ENCODE data around the gene SHROOM3. TPM values are rescaled to one million over a fixed set of nuclear protein-coding genes. Genes with fewer than 3 reads are reported as not detected.

The SHROOM3 gene
- polyA plus RNA-seq, 2 of the 4 experiments (the other 2 are of a cell fraction) = 2.8 to 5.1 TPM

- FAIRE-seq (no peak), DNase-seq (ENCODE audit: low read depth in 1 of 2, low spot score in 1 of 2) (no peak), ATAC-seq (no peak)
- peaks cover 3% of the 10 kb centered on the region; the same call in 1 of the 3 replicates for H3K9me3 ChIP-seq
- no peak overlapping the region for H3K4me2 ChIP-seq
- ChIA-PET CTCF (interaction anchor here (0.9 to 1.5 kb wide), 3 partner anchors 11 to 529 kb away, joined by 3 to 5 read pairs (median 4); no protein-coding TSS in a partner anchor), POLR2A (no interaction called here)
- WGBS (ENCODE audit: missing lambda C conversion rate) = 79% methylated on average over 2 of the region's 2 CpGs
- no peaks in the 10 kb centered on the region for H3K4me1 ChIP-seq
- H3K4me3 ChIP-seq = no peak overlapping the region
- H3K27ac ChIP-seq = no peak overlapping the region; a peak in 1 of 6 replicates
- TF ChIP-seq BCL3 (IDR thresholded peaks at IDR 0.05) (no peak), MAZ (IDR thresholded peaks at IDR 0.05; ENCODE audit: borderline replicate concordance, low read depth, low read length) (no peak), POLR2AphosphoS2 (conservative IDR thresholded peaks at IDR 0.05; ENCODE audit: low read length) (no peak)
Measured at GRCh38 chr4:76515975-76516843, 81.2 kb downstream of the SHROOM3 start.

GRCh38 chr4:76518241-76518640 lies 83.2 kb downstream of the SHROOM3 start:
- ATAC-seq = no peak

GRCh38 chr4:76523593-76523992 lies 88.6 kb downstream of the SHROOM3 start:
- Histone ChIP-seq H3K27ac (no peak overlapping the region), H3K9me3 (no peaks in the 10 kb centered on the region), H3K4me3 (no peak overlapping the region), H3K4me2 (no peak overlapping the region), H3K4me1 (no peaks in the 10 kb centered on the region)
- ATAC-seq (no peak), DNase-seq (ENCODE audit: low read depth in 1 of 2, low spot score in 1 of 2) (no peak), FAIRE-seq (no peak)
- 63% methylated on average over 6 of the region's 6 CpGs for WGBS (ENCODE audit: missing lambda C conversion rate)
- ChIA-PET CTCF (no interaction called here), POLR2A (no interaction called here)
- TF ChIP-seq HES2 (IDR thresholded peaks at IDR 0.05) (no peak), HMGXB4 (CRISPR knock-in tag; IDR thresholded peaks at IDR 0.05; ENCODE audit: borderline replicate concordance) (no peak), RNF2 (IDR thresholded peaks at IDR 0.05; ENCODE audit: borderline replicate concordance, low read depth) (no peak), HOXB5 (CRISPR knock-in tag; IDR thresholded peaks at IDR 0.05) (no peak), RAD21 (conservative IDR thresholded peaks at IDR 0.05 in 1 of 2, IDR thresholded peaks at IDR 0.05 in 1 of 2) (no peak), CBX2 (IDR thresholded peaks at IDR 0.05; ENCODE audit: borderline replicate concordance, low read depth) (no peak)

More at GRCh38 chr4:76518241-76518640, 83.2 kb downstream of the SHROOM3 start:
- Histone ChIP-seq H3K9me3 (peaks cover 3% of the 10 kb centered on the region; the same call in 1 of the 3 replicates), H3K27ac (no peak overlapping the region), H3K4me1 (no peaks in the 10 kb centered on the region), H3K4me3 (no peak overlapping the region), H3K4me2 (no peak overlapping the region)
- FAIRE-seq = no peak
- DNase-seq (ENCODE audit: low read depth in 1 of 2, low spot score in 1 of 2) = no peak
- WGBS (ENCODE audit: missing lambda C conversion rate) = 68% methylated on average over 1 of the region's 1 CpG
- POLR2A ChIA-PET = no interaction called here
- TF ChIP-seq HDAC2 (IDR thresholded peaks at IDR 0.05) (no peak), RCOR1 (IDR thresholded peaks at IDR 0.05; ENCODE audit: low read depth, low read length) (no peak), E2F6 (IDR thresholded peaks at IDR 0.05; ENCODE audit: borderline replicate concordance, low read depth) (no peak), HES2 (IDR thresholded peaks at IDR 0.05) (no peak), NFE2L2 (conservative IDR thresholded peaks at IDR 0.05; ENCODE audit: low read length) (no peak), CTCF (IDR thresholded peaks at IDR 0.05) (no peak), JUN (IDR thresholded peaks at IDR 0.05) (no peak), NR3C1 (IDR thresholded peaks at IDR 0.05) (no peak), EHMT2 (IDR thresholded peaks at IDR 0.05; ENCODE audit: low read depth) (no peak), RFX5 (IDR thresholded peaks at IDR 0.05) (no peak), CEBPB (IDR thresholded peaks at IDR 0.05) (no peak), POLR2AphosphoS2 (conservative IDR thresholded peaks at IDR 0.05; ENCODE audit: low read length) (no peak), MAFK (IDR thresholded peaks at IDR 0.05; ENCODE audit: partially characterized antibody) (no peak)
- CTCF ChIA-PET = no interaction called here
